Measurements from ENCODE around the gene XAF1.
A peak's percentile ranks its signal among the peaks of the same experiment; 100 is the strongest.
"Not testable (repeated sequence)": the region's sequence is repeated elsewhere in the genome, so short reads cannot be mapped to it uniquely, and the experiment has no call there.

Gene XAF1

GRCh38 chr17:6755731-6756184, at the start of gene XAF1:
TSS of gene XAF1 (plus strand) at chr17:6756046. CDS start at chr17:6756079, 33 bp downstream.
- DNase-seq (ENCODE audit: low read depth in 2 of 2), result peak in 1 of 2 donors; percentile 27

DNA sequence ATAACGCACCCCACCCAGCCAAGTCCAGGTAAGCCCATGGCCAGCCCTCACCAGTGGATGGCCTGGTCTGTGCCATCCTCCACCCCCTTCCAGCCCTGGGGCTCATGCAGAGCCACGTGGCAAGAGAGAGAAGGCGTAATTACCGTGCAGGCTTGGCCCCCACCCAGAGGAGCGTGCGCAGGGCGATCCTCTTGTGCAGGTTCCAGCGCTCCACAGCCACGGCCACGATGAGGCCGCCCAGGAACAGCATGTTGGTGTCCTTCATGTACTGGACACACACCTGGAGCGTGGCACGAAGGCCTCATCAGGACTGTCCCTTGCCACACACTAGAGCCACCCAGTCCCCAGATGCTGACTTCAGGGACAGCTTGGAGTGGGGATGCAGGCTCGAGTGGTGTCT, 49.3 kb upstream of the XAF1 start:
- no peak for DNase-seq (ENCODE audit: low read depth in 2 of 2)

GRCh38 chr17:6706996-6707395, 48.9 kb upstream of the XAF1 start:
- DNase-seq (ENCODE audit: low read depth in 2 of 2), result no peak

DNA sequence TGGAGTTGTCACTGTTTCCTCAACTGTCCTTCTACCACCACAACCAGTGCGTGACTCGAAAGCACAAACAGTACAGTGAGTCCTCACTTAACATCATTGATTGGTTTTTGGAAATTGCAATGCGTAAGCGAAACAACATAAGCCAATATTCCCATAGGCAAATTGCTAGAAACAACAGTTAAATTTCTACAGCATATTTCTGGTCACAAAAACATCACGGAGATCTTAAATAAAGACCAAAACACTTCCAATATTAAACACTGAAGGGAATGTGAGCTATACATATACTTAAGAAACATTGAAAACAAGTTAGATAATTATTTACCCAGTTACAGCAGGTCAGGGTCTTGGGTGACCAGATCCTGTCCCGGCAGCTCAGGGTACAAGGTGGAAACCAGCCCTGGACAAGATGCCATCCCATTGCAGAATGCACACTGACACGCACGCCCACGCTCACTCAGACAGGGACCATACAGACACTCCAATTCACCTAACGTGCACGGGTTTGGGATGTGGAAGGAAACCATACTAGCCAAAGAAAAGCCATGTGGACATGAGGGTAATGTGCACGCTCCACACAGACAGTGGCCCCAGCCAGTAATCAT, 47.4 kb upstream of the XAF1 start:
- no peak for DNase-seq (ENCODE audit: low read depth in 2 of 2)

- no peak for DNase-seq (ENCODE audit: low read depth in 2 of 2)
These were observed 45.5 kb upstream of the XAF1 start for GRCh38 chr17:6710317-6710716.

DNA sequence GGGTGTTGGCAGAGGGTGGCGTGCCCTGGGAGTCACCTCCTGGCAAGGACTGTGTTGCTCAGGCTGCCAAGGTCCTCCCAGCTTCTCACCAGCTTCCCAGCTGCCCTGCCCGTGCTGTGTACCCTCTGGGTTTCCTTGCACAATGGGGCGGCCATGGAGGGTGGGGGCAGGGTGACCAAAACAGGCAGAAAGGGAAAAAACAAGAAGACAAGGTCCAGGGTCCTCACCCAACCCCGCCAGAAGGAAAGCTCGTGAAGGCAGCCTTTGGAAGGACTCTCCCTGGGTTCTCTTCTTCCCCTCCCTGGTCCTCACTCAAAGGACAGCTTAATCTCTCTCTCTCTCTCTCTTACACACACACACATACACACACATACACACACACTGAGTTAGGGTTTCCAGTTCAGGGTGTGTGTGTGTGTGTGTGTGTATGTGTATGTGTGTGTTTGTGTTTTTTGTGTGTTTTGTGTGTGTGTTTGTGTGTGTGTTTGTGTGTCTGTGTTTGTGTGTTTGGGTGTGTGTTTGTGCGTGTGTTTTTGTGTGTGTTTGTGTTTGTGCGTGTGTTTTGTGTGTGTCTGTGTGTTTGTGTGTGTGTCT, 44.7 kb upstream of the XAF1 start:
- DNase-seq (ENCODE audit: low read depth in 2 of 2), result no peak

GRCh38 chr17:6711681-6712057, 44.2 kb upstream of the XAF1 start:
- DNase-seq (ENCODE audit: low read depth in 2 of 2), result no peak

DNA sequence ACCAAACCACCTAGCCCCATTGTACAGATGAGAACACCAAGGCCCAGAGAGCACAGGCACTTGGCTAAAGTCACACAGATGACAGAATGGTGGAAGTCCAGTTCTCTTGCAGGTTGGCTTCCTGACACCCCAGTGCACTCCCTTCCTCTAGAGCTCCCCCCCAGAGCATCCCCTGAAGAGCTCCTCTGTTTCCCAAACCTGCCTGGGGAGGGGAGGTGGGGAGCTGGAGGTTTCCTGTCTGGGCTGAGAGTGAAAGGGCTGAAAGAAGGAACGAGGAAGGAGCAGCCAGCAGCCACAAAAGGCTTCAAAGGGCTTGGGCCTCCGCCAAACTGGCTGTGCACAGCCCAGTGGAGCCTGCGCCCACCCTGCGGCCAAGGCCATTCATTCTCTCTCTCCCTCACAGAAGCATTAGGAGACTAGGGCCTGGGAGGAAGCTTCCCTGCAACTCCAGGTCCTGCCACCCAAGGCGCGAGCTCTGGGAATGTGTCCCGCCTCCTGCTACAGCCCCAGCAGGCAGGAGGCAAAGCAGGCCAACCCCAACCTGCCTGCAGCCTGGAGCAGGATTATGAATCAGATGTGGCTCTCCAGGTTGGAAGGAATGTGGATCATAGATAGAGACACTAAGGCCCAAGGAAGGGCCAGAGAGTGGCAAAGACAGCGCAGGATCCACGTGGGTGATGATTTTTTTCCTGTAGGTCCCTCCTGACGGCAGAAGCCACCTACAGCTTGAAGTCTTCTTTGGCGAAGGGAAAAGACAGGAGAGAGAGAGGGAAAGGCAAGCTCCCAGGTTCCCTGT, 43.6 kb upstream of the XAF1 start:
- no peak for DNase-seq (ENCODE audit: low read depth in 2 of 2)

DNA sequence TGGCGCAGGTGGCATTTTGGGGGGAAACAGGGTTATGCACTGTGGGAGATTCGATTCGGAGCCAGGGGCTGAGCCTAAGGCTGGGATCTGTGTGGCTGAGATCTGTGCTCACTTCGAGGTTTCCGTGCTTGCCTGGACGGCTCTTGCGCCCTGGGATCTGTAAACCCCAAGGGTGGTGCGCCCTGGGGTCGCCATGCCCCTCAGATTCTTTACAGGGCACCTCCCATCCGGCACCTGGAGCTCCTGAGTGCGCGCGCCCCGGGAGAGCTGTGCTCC, 43.1 kb upstream of the XAF1 start:
- no peak for DNase-seq (ENCODE audit: low read depth in 2 of 2)

DNA sequence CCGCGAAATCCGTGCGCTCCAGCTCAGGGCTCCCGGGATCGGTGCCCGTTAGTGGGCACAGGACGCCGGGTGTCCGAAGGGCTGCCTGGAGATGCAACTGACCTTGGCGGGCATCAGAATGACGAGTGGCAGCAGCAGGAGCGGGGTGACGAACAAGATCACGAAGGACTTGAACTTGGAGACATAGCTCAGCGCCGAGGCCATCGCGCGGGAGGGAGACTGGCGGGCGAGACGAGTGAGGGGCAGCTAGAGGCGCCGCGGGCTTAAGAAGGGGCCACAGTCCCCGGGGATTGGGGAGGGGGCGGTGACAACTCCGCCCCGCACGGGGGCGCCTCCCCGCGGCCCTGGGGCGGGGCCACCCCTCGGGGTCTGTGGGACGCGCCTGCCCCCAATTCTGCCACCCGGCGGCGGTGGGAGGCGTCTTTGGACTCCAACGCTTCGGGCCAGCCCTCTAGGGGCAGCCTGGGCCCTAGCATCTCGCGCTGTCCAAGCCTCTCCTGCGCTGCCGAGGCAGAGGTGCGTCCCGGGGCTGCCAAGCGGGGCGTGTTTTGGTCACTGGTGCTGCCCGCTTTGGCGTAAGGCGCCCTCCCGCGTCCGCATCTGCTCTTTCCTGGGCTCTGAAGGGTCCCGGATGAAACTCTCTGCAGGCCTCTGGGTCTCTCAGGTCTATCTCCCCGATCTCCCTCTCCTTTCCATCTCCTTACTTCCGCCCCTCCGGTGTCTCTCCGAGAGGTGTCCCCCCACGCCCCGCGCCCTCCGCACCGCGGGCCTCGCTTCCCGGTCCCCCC, 42.5 kb upstream of the XAF1 start, which contains the start of gene SLC13A5:
TSS of gene SLC13A5 (minus strand) at position 240 of the 788 bp plus-strand sequence. CDS start at position 204, 36 bp downstream.
- no peak for DNase-seq (ENCODE audit: low read depth in 2 of 2)

DNA sequence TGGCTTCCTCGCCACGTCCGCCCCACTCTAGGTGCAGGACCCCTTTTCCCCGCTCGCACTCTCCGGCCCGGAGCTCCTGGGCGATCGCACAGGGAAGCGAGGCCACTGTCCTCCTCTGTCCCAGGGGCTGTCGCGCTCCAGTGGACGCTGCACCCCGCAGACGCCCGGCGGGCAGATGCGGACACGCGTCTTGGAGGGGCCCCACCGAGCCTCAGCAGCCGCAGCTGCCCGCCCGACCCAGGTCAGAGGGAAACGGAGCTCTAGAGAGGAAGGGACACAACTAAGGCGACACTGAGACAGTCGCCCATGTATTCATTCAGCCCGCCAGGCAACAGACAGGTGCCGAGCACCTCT, 42.0 kb upstream of the XAF1 start:
- DNase-seq (ENCODE audit: low read depth in 2 of 2), result no peak

GRCh38 chr17:6714315-6714874, 41.5 kb upstream of the XAF1 start:
- DNase-seq (ENCODE audit: low read depth in 2 of 2), result no peak

DNA sequence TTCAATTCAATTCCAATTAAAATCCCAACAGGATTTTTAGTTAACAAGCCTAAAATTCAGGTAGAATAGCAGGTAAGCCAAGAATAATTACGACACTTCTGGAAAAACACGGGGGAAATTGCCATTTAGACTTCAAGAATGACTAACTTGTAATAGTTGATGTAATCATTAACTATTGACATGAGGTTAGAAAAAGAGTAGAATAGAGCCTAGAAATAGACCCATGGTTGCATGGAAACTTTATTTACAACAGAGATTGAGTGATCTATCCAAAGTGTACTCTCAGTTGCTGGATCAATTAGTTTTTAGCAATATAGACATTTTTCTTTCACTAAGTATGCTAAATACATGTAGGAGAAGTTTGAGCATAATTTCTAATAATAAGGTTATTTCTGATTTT, 39.1 kb upstream of the XAF1 start:
- DNase-seq (ENCODE audit: low read depth in 2 of 2), result no peak

DNA sequence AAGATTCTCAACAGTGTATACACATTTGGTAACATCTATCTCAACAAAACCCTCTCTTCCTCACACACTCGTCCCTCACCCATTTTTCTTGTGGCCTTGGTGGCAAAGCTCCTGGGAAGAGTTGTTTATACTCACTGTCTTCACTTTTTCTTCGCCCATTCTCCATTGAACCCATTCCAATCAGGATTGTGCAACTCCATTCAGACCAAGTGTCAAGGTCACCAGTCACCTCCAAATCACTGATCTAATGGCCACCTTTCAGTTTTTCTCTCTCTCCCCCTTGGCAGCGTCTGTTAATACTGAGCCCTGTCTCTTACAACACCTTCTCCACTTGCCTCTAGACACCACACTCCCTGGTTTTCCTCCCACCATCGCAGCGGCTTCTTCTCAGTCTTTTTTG, 34.1 kb upstream of the XAF1 start:
- no peak for DNase-seq (ENCODE audit: low read depth in 2 of 2)

- no peak for DNase-seq (ENCODE audit: low read depth in 2 of 2)
These were observed 31.8 kb upstream of the XAF1 start for GRCh38 chr17:6724009-6724408.

DNA sequence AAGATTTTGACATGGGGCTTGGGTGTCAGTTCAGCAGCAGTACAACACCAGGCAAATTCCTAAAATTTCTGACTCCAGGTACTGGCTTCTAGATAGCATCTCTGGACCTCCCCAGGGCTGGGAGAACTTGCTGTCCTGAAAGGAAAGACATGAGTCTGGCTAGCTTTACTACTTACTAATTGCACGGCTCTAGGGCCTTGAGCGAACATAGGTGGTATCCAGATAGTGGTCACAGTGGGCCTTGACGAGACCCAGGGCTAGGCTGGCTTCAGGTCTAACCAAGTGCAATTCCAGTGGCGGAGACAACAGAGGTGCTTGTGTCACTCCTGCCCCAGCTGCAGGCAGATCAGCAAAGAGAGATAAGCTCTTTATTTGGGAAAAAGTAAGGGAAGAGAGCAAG, 26.3 kb upstream of the XAF1 start:
- DNase-seq (ENCODE audit: low read depth in 2 of 2), result no peak

GRCh38 chr17:6746665-6747064, 9.2 kb upstream of the XAF1 start:
- not testable (repeated sequence) for DNase-seq (ENCODE audit: low read depth in 2 of 2)

DNA sequence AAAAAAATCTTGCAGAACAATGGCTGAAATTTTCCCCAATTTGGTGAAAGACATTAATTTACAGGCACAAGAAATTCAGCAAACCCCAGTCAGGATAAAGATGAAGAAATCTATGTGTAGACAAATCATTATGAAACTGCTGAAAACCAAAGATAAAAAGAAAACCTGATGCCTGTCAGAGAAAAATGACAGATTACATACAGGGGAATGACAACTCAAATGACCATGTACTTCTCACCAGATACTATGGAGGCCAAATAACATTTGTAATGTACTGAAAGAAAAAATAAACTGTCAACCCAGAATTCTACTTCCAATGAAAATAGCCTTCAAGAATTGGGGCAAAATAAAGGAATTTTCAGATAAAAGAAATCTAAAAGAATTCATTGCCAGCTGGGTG, 7.2 kb upstream of the XAF1 start:
- DNase-seq (ENCODE audit: low read depth in 2 of 2), result no peak

- no peak for DNase-seq (ENCODE audit: low read depth in 2 of 2)
These were observed 6.3 kb upstream of the XAF1 start for GRCh38 chr17:6749519-6749918.

GRCh38 chr17:6752068-6752909, 3.6 kb upstream of the XAF1 start:
- DNase-seq (ENCODE audit: low read depth in 2 of 2), result no peak

DNA sequence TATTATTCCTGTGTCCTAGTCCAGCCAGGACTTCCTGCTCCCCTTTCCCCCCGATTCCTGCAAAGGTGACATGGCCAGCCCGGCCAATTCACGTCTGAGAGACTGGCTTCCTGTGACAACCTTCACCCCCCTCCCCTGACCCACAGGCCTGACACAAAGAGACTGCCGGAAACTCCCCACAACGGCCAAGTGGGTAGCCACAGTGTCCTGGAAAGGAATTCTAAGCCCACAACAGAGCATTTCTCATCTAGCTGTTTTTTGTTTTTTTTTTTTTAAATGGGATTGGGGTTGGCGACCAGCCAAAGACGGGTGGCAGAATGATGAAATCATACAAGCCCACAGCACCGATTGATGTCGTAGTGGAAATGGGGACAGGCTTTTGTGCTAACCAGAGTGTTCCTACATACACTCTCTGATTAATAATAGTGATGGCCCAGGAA, 2.8 kb upstream of the XAF1 start:
- peak in 1 of 2 donors; percentile 12 for DNase-seq (ENCODE audit: low read depth in 2 of 2)

Data from stimulated activated CD8-positive, alpha-beta memory T cell treated with anti-CD3 and anti-CD28 coated beads, Interleukin-15, amount 100 ng/mL, for 48 hours (primary cell).